CD4-positive, alpha-beta T cell (primary cell): ENCODE measurements around the gene TPSG1. TPM values are rescaled to one million over a fixed set of nuclear protein-coding genes. Genes with fewer than 3 reads are reported as not detected.

ENCODE experiments used
- ATAC-seq: fragments of 200-7000 bp; cut with Tn5 transposase; one replicate; pipeline ENCODE4 v1.10.0; 2022; ENCODE audit warnings: mild to moderate bottlenecking; ENCODE audit not compliant: poor library complexity
- CTCF ChIA-PET: fragments of 350-600 bp; sonication (Branson Sonifier 250); formaldehyde crosslinking; loops from one replicate; lab custom pipeline; 2021; ENCODE audit warnings: antibody characterized with exemption, inconsistent platforms; lab: Charles Lee
- POLR2A ChIA-PET: fragments of 350-600 bp; sonication (Branson Sonifier 250); formaldehyde crosslinking; loops from one replicate; lab custom pipeline; 2021; ENCODE audit warnings: antibody characterized with exemption, inconsistent platforms; lab: Charles Lee
- DNase-seq, 14 experiments: peaks; one replicate each; pipeline ENCODE4 v3.0.0-alpha.2; 2013 to 2020; ENCODE audit warnings: mixed read lengths in 2 of 14
- H3K27ac ChIP-seq, 2 donors: one replicate each; pipeline versions ENCODE4 v1.5.1 to v1.7.0; 2013; ENCODE audit warnings: low read length in 2 of 2, low read depth in 1 of 2, mild to moderate bottlenecking in 1 of 2
- H3K27me3 ChIP-seq, 2 experiments: 1 replicate in 1 of 2; 2 replicates in 1 of 2; pipeline versions ENCODE4 v1.6.1 to v1.7.0; 2013; ENCODE audit warnings: low read length in 2 of 2, control low read depth in 1 of 2, mild to moderate bottlenecking in 1 of 2, moderate library complexity in 1 of 2; ENCODE audit not compliant: insufficient read depth in 2 of 2, control insufficient read depth in 1 of 2
- H3K36me3 ChIP-seq: one replicate; pipeline ENCODE4 v1.6.1; 2013; ENCODE audit warnings: low read length, control low read depth; ENCODE audit not compliant: insufficient read depth
- H3K4me1 ChIP-seq: one replicate; pipeline ENCODE4 v1.6.1; 2013; ENCODE audit warnings: low read length, control low read depth; ENCODE audit not compliant: insufficient read depth
- H3K4me3 ChIP-seq: one replicate; pipeline ENCODE4 v1.5.1; 2013; ENCODE audit warnings: mild to moderate bottlenecking, low read length, moderate library complexity
- H3K9me3 ChIP-seq, 2 experiments: 1 replicate in 1 of 2; 2 replicates in 1 of 2; pipeline versions ENCODE4 v1.6.1 to v1.7.0; 2013; ENCODE audit warnings: low read length in 2 of 2, mild to moderate bottlenecking in 2 of 2, control low read depth in 1 of 2, moderate library complexity in 1 of 2; ENCODE audit not compliant: control insufficient read depth in 1 of 2, insufficient read depth in 1 of 2
- H3K27ac Mint-ChIP-seq: one replicate; pipeline ENCODE4 v1.8.0; 2020; ENCODE audit warnings: mixed read lengths
- H3K27me3 Mint-ChIP-seq: one replicate; pipeline ENCODE4 v1.8.0; 2021; ENCODE audit warnings: mixed read lengths
- H3K36me3 Mint-ChIP-seq: one replicate; pipeline ENCODE4 v1.8.0; 2021; ENCODE audit warnings: low read depth, mixed read lengths
- H3K4me1 Mint-ChIP-seq: one replicate; pipeline ENCODE4 v1.8.0; 2021; ENCODE audit warnings: low read depth, mixed read lengths
- H3K4me3 Mint-ChIP-seq: one replicate; pipeline ENCODE4 v1.8.0; 2020; ENCODE audit warnings: mild to moderate bottlenecking, mixed read lengths
- H3K9me3 Mint-ChIP-seq: one replicate; pipeline ENCODE4 v1.8.0; 2020; ENCODE audit warnings: mixed read lengths
- CTCF ChIP-seq: fragments of 200-600 bp; IDR thresholded peaks from one replicate; pipeline ENCODE4 v1.8.0; 2022; ENCODE audit warnings: antibody characterized with exemption, mild to moderate bottlenecking
- intact Hi-C, 2 experiments: fragments of 100-400 bp; cut with DNase I in 1 of 2; cut with micrococcal nuclease in 1 of 2; formaldehyde crosslinking; loops; one replicate each; pipeline versions ENCODE4 v1.15.1 to v1.9.0; 2023 to 2025; cut with DNase I, micrococcal nuclease
- total RNA-seq, 174 experiments: library from RNA in 2 of 174; stranded (reverse) in 2 of 174; gene quantifications; one replicate each; pipeline ENCODE4 v1.2.3 and lab custom pipeline; 2021 to 2026

The TPSG1 gene
- total RNA-seq, 2 experiments from 2014 or later, result not detected

GRCh38 chr16:1220841-1221627 is 4.0 kb downstream of the TPSG1 start:
- Mint-ChIP-seq H3K4me1 (no peaks in the 10 kb centered on the region), H3K27me3 (peaks cover 4% of the 10 kb centered on the region), H3K9me3 (no peaks in the 10 kb centered on the region), H3K27ac (no peak overlapping the region), H3K4me3 (no peak overlapping the region), H3K36me3 (no peaks in the 10 kb centered on the region)
- no peak for DNase-seq
- Histone ChIP-seq H3K36me3 (no peaks in the 10 kb centered on the region), H3K9me3 (no peaks in the 10 kb centered on the region), H3K4me3 (no peak overlapping the region), H3K27ac (no peak overlapping the region), H3K27me3 (peaks cover 0 to 2% of the 10 kb centered on the region in 2 experiments), H3K4me1 (no peaks in the 10 kb centered on the region)
- POLR2A ChIA-PET, result no interaction called here
- ATAC-seq, result no peak
- TF ChIP-seq CTCF, result no peak
- CTCF ChIA-PET, result no interaction called here
- intact Hi-C loops, result no loop called here

- Mint-ChIP-seq H3K36me3 (no peaks in the 10 kb centered on the region), H3K9me3 (no peaks in the 10 kb centered on the region), H3K27ac (no peak overlapping the region), H3K27me3 (peaks cover 4% of the 10 kb centered on the region), H3K4me3 (no peak overlapping the region), H3K4me1 (no peaks in the 10 kb centered on the region)
- TF ChIP-seq CTCF, result no peak
- Histone ChIP-seq H3K27me3 (no peaks in the 10 kb centered on the region), H3K27ac (no peak overlapping the region), H3K36me3 (no peaks in the 10 kb centered on the region), H3K9me3 (no peaks in the 10 kb centered on the region), H3K4me3 (no peak overlapping the region), H3K4me1 (no peaks in the 10 kb centered on the region)
- POLR2A ChIA-PET, result no interaction called here
- intact Hi-C loops, result no loop called here
- CTCF ChIA-PET, result no interaction called here
- ATAC-seq (no peak), DNase-seq (no peak)
Observed at GRCh38 chr16:1220098-1220728, 4.9 kb downstream of the TPSG1 start.

GRCh38 chr16:1218930-1219611 is 6.0 kb downstream of the TPSG1 start:
- DNase-seq, result no peak
- no peak overlapping the region for H3K27ac Mint-ChIP-seq
- intact Hi-C loops, result no loop called here
- Histone ChIP-seq H3K36me3 (no peaks in the 10 kb centered on the region), H3K27me3 (no peaks in the 10 kb centered on the region), H3K27ac (no peak overlapping the region), H3K4me3 (no peak overlapping the region), H3K9me3 (no peaks in the 10 kb centered on the region), H3K4me1 (no peaks in the 10 kb centered on the region)
- H3K27me3 Mint-ChIP-seq, result peaks cover 3% of the 10 kb centered on the region
- ChIA-PET CTCF (no interaction called here), POLR2A (no interaction called here)
- no peak for TF ChIP-seq CTCF
- H3K4me3 Mint-ChIP-seq, result no peak overlapping the region
- no peaks in the 10 kb centered on the region for H3K36me3 Mint-ChIP-seq
- ATAC-seq, result no peak
- H3K4me1 Mint-ChIP-seq, result no peaks in the 10 kb centered on the region
- no peaks in the 10 kb centered on the region for H3K9me3 Mint-ChIP-seq
